ENCODE results near the gene FAM216A.
A peak's percentile ranks its signal among the peaks of the same experiment; 100 is the strongest.
"Not testable (repeated sequence)": the region's sequence is repeated elsewhere in the genome, so short reads cannot be mapped to it uniquely, and the experiment has no call there.

FAM216A gene

DNA sequence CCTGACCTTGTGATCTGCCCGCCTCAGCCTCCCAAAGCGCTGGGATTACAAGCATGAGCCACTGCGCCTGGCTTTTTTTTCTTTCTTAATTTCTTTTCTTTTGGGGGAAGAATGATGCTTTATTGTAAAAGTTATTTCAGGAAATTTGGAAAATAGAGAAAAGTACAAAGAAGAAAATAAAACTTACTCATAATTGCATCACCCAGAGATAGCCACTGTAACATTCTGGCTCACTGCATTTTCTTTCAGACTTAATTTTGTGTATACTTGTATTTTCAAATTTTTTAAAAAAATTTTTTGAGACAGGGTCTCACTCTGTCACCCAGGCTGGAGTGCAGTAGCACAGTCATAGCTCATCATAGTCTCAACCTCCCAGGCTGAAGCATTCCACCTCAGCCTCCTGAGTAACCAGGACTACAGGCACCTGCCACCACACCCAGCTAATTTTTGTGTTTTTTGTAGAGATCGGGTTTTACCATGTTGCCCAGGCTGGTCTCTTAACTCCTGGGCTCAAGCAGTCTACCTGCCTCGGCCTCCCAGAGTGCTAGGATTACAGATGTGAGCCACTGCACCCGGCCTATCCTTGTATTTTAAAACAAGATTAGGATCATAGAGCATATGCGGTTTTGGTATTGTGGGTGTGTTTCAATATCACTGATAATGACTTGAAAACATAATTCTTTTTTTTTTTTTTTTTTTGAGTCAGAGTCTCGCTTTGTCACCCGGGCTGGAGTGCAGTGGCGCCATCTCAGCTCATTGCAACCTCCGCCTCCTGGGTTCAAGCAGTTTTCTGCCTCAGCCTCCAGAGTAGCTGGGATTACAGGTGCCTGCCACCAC, 52.4 kb downstream of the FAM216A start:
- H3K36me3 ChIP-seq (ENCODE audit: control insufficient read depth, insufficient read depth, low read length); H3K4me3 ChIP-seq (ENCODE audit: extremely low read depth, insufficient read depth, low read length, poor library complexity, severe bottlenecking); H3K27ac ChIP-seq (ENCODE audit: low read depth, low read length, severe bottlenecking); H3K4me1 ChIP-seq (ENCODE audit: control insufficient read depth, insufficient read depth, low read length, poor library complexity, severe bottlenecking); H3K9me3 ChIP-seq (ENCODE audit: control insufficient read depth, low read length): not testable (repeated sequence)
- 90 to 93% methylated on average over 5 to 6 of the region's 11 CpGs for WGBS, 2 experiments (ENCODE audit: insufficient coverage in 2 of 2)

DNA sequence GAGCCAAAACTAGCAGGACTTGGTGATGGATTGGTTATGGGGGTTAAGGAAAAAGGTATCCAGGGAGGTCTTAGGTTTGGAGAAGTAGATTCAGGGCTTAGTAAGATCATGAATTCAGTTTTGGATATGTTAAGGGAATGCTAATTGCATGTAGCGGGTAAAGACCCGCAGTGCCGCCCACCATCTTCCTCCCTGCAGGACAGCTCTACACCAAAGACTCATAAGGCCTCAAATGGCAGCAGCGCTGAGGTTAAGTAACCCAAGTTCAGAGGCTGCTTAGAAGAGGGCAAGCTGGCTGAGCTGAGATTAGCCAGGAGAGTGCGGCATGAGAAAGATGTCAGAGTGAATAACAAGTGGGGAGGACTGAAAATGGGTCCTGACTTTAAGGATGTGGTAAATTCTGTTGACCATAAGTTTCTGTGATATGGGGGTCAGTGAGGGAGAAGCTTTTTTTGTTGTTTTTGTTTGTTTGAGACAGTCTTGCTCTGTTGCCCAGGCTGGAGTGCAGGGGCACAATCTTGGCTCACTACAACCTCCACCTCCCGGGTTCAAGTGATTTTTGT, 59.7 kb downstream of the FAM216A start:
- no peaks in the 10 kb centered on the region for H3K4me1 ChIP-seq (ENCODE audit: control insufficient read depth, insufficient read depth, low read length, poor library complexity, severe bottlenecking)
- no peak overlapping the region for H3K4me3 ChIP-seq (ENCODE audit: extremely low read depth, insufficient read depth, low read length, poor library complexity, severe bottlenecking)
- 88 to 100% methylated on average over 2 to 3 of the region's 6 CpGs for WGBS, 2 experiments (ENCODE audit: insufficient coverage in 2 of 2)
- H3K36me3 ChIP-seq (ENCODE audit: control insufficient read depth, insufficient read depth, low read length) = no peaks in the 10 kb centered on the region
- no peaks in the 10 kb centered on the region for H3K9me3 ChIP-seq (ENCODE audit: control insufficient read depth, low read length)
- H3K27ac ChIP-seq (ENCODE audit: low read depth, low read length, severe bottlenecking) = no peak overlapping the region

DNA sequence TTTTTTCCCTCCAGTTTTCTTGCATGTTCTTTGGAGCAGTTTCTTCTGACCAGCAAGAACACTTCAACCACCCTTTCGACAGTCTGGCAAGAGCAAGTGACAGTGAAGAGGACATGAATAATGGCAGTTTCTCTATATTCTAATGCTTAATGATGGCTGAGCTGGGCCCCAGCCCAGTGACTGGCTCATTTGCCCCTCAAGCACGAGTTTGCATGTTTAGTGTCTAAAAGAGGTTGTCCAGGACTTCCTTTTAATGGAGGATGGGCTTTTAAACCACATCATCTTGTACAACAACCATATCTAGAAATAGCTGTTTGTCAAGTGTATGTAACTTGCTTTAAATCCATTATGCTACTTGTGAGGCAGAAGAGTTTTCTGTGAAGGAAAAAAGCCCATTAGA, 61.9 kb downstream of the FAM216A start:
- Histone ChIP-seq H3K4me1 (ENCODE audit: control insufficient read depth, insufficient read depth, low read length, poor library complexity, severe bottlenecking) (no peaks in the 10 kb centered on the region), H3K36me3 (ENCODE audit: control insufficient read depth, insufficient read depth, low read length) (peaks cover 5% of the 10 kb centered on the region), H3K4me3 (ENCODE audit: extremely low read depth, insufficient read depth, low read length, poor library complexity, severe bottlenecking) (no peak overlapping the region), H3K9me3 (ENCODE audit: control insufficient read depth, low read length) (no peaks in the 10 kb centered on the region), H3K27ac (ENCODE audit: low read depth, low read length, severe bottlenecking) (no peak overlapping the region)
- WGBS, 2 experiments (ENCODE audit: insufficient coverage in 2 of 2) = no CpG with 5 or more reads among the region's 2 CpGs

DNA sequence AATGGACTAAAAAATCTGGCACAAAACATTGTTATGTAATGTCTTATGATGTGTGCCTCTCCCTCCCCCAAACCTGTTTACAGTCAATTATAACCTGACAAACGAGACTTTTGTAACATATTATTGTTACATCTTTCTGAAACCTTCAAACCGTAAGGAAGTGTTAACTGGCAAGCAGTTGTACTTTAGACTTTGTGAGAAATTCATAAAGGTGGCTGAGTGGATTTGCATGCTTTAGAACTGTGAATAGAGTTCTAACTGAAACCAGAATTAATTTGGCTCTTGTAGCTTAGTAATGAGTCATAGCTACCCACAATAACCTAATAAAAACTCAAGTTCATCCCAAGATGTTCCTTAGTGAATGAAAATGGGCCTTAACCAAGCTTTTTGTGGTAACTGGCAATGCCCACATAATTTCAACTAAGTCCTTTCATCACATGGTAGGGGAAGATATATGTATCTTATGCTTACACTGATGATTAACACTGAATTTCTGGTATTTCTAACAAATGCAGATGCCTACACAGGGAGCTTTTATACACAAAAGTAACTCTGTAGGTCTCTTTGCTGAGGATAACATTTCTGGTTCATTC, 63.2 kb downstream of the FAM216A start:
- Histone ChIP-seq H3K4me1 (ENCODE audit: control insufficient read depth, insufficient read depth, low read length, poor library complexity, severe bottlenecking) (no peaks in the 10 kb centered on the region), H3K36me3 (ENCODE audit: control insufficient read depth, insufficient read depth, low read length) (peaks cover 17% of the 10 kb centered on the region), H3K9me3 (ENCODE audit: control insufficient read depth, low read length) (no peaks in the 10 kb centered on the region), H3K4me3 (ENCODE audit: extremely low read depth, insufficient read depth, low read length, poor library complexity, severe bottlenecking) (no peak overlapping the region), H3K27ac (ENCODE audit: low read depth, low read length, severe bottlenecking) (no peak overlapping the region)
- WGBS, 2 experiments (ENCODE audit: insufficient coverage in 2 of 2) = 86 to 100% methylated on average over 1 of the region's 2 CpGs

DNA sequence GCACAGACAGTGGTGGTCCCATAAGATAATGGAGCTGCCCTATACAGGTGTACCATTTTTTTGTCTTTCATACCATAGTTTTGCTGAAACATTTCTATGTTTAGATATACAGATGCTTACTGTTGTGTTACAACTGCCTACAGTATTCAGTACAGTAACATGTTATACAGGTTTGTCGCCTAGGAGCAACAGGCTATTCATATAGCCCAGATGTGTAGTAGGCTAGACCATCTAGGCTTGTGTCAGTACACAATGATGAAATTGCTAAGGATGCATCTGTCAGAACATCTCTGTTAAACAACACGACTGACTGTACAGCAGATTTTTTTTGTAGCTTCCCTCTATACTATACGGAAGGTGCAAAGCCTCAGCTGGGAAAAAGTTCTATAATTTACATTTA, 64.0 kb downstream of the FAM216A start:
- Histone ChIP-seq H3K4me3 (ENCODE audit: extremely low read depth, insufficient read depth, low read length, poor library complexity, severe bottlenecking) (no peak overlapping the region), H3K36me3 (ENCODE audit: control insufficient read depth, insufficient read depth, low read length) (peaks cover 21% of the 10 kb centered on the region), H3K9me3 (ENCODE audit: control insufficient read depth, low read length) (no peaks in the 10 kb centered on the region), H3K4me1 (ENCODE audit: control insufficient read depth, insufficient read depth, low read length, poor library complexity, severe bottlenecking) (no peaks in the 10 kb centered on the region), H3K27ac (ENCODE audit: low read depth, low read length, severe bottlenecking) (no peak overlapping the region)
- WGBS, 2 experiments (ENCODE audit: insufficient coverage in 2 of 2) = 100% methylated on average over 1 of the region's 3 CpGs

GRCh38 chr12:110533607-110534006, 65.0 kb downstream of the FAM216A start:
- Histone ChIP-seq H3K4me1 (ENCODE audit: control insufficient read depth, insufficient read depth, low read length, poor library complexity, severe bottlenecking) (no peaks in the 10 kb centered on the region), H3K4me3 (ENCODE audit: extremely low read depth, insufficient read depth, low read length, poor library complexity, severe bottlenecking) (no peak overlapping the region), H3K27ac (ENCODE audit: low read depth, low read length, severe bottlenecking) (no peak overlapping the region), H3K9me3 (ENCODE audit: control insufficient read depth, low read length) (no peaks in the 10 kb centered on the region), H3K36me3 (ENCODE audit: control insufficient read depth, insufficient read depth, low read length) (peaks cover 30% of the 10 kb centered on the region)
- WGBS, 2 experiments (ENCODE audit: insufficient coverage in 2 of 2) = 100% methylated on average over 1 to 3 of the region's 6 CpGs

- Histone ChIP-seq H3K4me3 (ENCODE audit: extremely low read depth, insufficient read depth, low read length, poor library complexity, severe bottlenecking) (no peak overlapping the region), H3K36me3 (ENCODE audit: control insufficient read depth, insufficient read depth, low read length) (peaks cover 38% of the 10 kb centered on the region), H3K27ac (ENCODE audit: low read depth, low read length, severe bottlenecking) (peak overlapping the region; percentile 13), H3K4me1 (ENCODE audit: control insufficient read depth, insufficient read depth, low read length, poor library complexity, severe bottlenecking) (no peaks in the 10 kb centered on the region), H3K9me3 (ENCODE audit: control insufficient read depth, low read length) (no peaks in the 10 kb centered on the region)
- WGBS, 2 experiments (ENCODE audit: insufficient coverage in 2 of 2) = 100% methylated on average over 1 of the region's 6 CpGs; no CpG with 5 or more reads in 1 of the 2 experiments
Observed at GRCh38 chr12:110534811-110535210, 66.2 kb downstream of the FAM216A start.

DNA sequence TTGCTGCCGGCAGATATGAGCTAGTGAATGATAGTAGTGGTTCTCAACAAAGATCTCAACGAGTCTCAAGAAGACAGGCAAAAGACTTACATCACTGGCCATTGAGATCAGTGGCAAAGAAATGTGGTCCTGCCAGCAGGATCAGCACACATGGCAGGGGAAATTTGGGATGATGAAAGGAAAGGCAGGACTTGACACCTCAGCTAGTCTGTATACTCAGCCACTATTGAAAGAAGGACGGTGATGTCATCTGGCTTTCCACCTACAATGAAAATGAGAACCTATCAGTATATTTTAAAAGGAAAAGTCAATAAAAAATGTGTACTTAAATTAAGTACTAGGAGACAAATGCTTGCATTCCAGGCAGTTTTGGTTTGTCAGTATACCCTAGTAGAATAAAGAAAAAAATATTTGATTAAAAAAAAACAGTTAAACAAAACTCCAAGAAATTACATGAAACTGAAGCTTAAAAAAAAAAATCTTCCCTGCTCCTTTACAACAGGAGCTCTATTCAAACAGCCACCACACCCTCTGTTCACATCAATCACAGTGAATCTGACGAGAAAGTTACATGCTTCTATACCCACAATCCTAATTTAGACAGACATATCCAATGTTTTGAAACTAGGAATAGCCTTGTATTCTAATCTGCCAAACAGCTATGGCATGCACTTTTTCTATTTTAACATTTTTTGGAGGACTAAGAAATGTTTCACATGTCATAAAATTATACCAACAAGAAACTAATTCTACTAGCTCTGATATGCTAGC, 68.4 kb downstream of the FAM216A start:
- Histone ChIP-seq H3K4me3 (ENCODE audit: extremely low read depth, insufficient read depth, low read length, poor library complexity, severe bottlenecking) (no peak overlapping the region), H3K4me1 (ENCODE audit: control insufficient read depth, insufficient read depth, low read length, poor library complexity, severe bottlenecking) (peaks cover 3% of the 10 kb centered on the region), H3K36me3 (ENCODE audit: control insufficient read depth, insufficient read depth, low read length) (peaks cover 38% of the 10 kb centered on the region), H3K9me3 (ENCODE audit: control insufficient read depth, low read length) (no peaks in the 10 kb centered on the region), H3K27ac (ENCODE audit: low read depth, low read length, severe bottlenecking) (no peak overlapping the region)
- 93 to 97% methylated on average over 3 of the region's 4 CpGs for WGBS, 2 experiments (ENCODE audit: insufficient coverage in 2 of 2)

- Histone ChIP-seq H3K4me1 (ENCODE audit: control insufficient read depth, insufficient read depth, low read length, poor library complexity, severe bottlenecking) (peaks cover 3% of the 10 kb centered on the region), H3K4me3 (ENCODE audit: extremely low read depth, insufficient read depth, low read length, poor library complexity, severe bottlenecking) (no peak overlapping the region), H3K27ac (ENCODE audit: low read depth, low read length, severe bottlenecking) (no peak overlapping the region), H3K36me3 (ENCODE audit: control insufficient read depth, insufficient read depth, low read length) (peaks cover 42% of the 10 kb centered on the region), H3K9me3 (ENCODE audit: control insufficient read depth, low read length) (no peaks in the 10 kb centered on the region)
- 93 to 96% methylated on average over 9 of the region's 9 CpGs for WGBS, 2 experiments (ENCODE audit: insufficient coverage in 2 of 2)
Observed at GRCh38 chr12:110537605-110538409, 69.2 kb downstream of the FAM216A start.
